H4 (cell line): ENCODE results near the gene TBC1D8. TPM values are rescaled to one million over a fixed set of nuclear protein-coding genes. Genes with fewer than 3 reads are reported as not detected.
A peak's percentile ranks its signal among the peaks of the same experiment; 100 is the strongest.

Experiments
- DNase-seq: peaks from one replicate; pipeline ENCODE4 v3.0.0-alpha.2; 2015; ENCODE audit warnings: low spot score
- total RNA-seq: library from RNA; depleted of rRNA; stranded (reverse); fragments of >200 nt; shearing (Covaris generic); gene quantifications from 2 replicates; pipeline ENCODE4 v1.2.3, GENCODE V29; 2014

TBC1D8 gene
- total RNA-seq, 1 experiment from 2014 or later, result 6.4 TPM

GRCh38 chr2:100999995-101000394 is 151.2 kb downstream of the TBC1D8 start:
- DNase-seq, result no peak

- no peak for DNase-seq
These were observed 153.0 kb downstream of the TBC1D8 start for GRCh38 chr2:100998235-100998573.

GRCh38 chr2:100997509-100998234 is 153.5 kb downstream of the TBC1D8 start:
- DNase-seq, result no peak

- DNase-seq, result no peak
These were observed 155.7 kb downstream of the TBC1D8 start for GRCh38 chr2:100995309-100996075.

- DNase-seq, result no peak
These were observed 157.9 kb downstream of the TBC1D8 start for GRCh38 chr2:100993294-100993693.

- no peak for DNase-seq
These were observed 158.9 kb downstream of the TBC1D8 start for GRCh38 chr2:100992262-100992661.

- DNase-seq, result no peak
These were observed 159.8 kb downstream of the TBC1D8 start for GRCh38 chr2:100991404-100991773.

- no peak for DNase-seq
These were observed 160.4 kb downstream of the TBC1D8 start for GRCh38 chr2:100990650-100991403.

- no peak for DNase-seq
These were observed 161.0 kb downstream of the TBC1D8 start for GRCh38 chr2:100990166-100990565.

GRCh38 chr2:100989666-100990065 is 161.5 kb downstream of the TBC1D8 start:
- DNase-seq, result no peak

- DNase-seq, result no peak
These were observed 162.4 kb downstream of the TBC1D8 start for GRCh38 chr2:100988630-100989417.

- DNase-seq, result no peak
These were observed 163.2 kb downstream of the TBC1D8 start for GRCh38 chr2:100987974-100988373.

- no peak for DNase-seq
These were observed 163.6 kb downstream of the TBC1D8 start for GRCh38 chr2:100987536-100987935.

GRCh38 chr2:100986157-100986556 is 165.0 kb downstream of the TBC1D8 start:
- no peak for DNase-seq

- DNase-seq, result peak; percentile 74
These were observed 166.3 kb downstream of the TBC1D8 start for GRCh38 chr2:100984892-100985307.

- no peak for DNase-seq
These were observed 167.4 kb downstream of the TBC1D8 start for GRCh38 chr2:100983684-100984310.

GRCh38 chr2:100983201-100983600 is 168.0 kb downstream of the TBC1D8 start:
- DNase-seq, result no peak

GRCh38 chr2:100982431-100982861 is 168.7 kb downstream of the TBC1D8 start:
- DNase-seq, result no peak

GRCh38 chr2:100981011-100981410 is 170.2 kb downstream of the TBC1D8 start:
- no peak for DNase-seq

- no peak for DNase-seq
These were observed 171.1 kb downstream of the TBC1D8 start for GRCh38 chr2:100980046-100980445.

GRCh38 chr2:100978582-100979191 is 172.5 kb downstream of the TBC1D8 start:
- DNase-seq, result no peak
